H54 (cell line): ENCODE results near the gene TUBB1.
"Not testable (repeated sequence)": the region's sequence is repeated elsewhere in the genome, so short reads cannot be mapped to it uniquely, and the experiment has no call there.

Source experiments
- DNase-seq: peaks from one replicate; pipeline ENCODE4 v3.0.0; 2011; ENCODE audit warnings: low spot score, mixed read lengths; ENCODE audit not compliant: insufficient read length
- FAIRE-seq: peaks from 3 replicates; lab custom pipeline; 2011; peaks lifted over from hg19 to GRCh38; lab: Jason Lieb, UNC
- POLR2A ChIP-seq: IDR thresholded peaks from 2 replicates; pipeline ENCODE4 v1.6.1; 2011; ENCODE audit warnings: low read depth, mild to moderate bottlenecking, low read length

The TUBB1 gene

GRCh38 chr20:59019217-59019616 lies at the start of gene TUBB1:
Gene TUBB1 (plus strand): TSS chr20:59019429. CDS start chr20:59019523, 94 bp downstream.
- FAIRE-seq, result no peak
- TF ChIP-seq POLR2A, result no peak
- DNase-seq, result no peak

- no peak for DNase-seq
- no peak for FAIRE-seq
- TF ChIP-seq POLR2A, result no peak
Observed at GRCh38 chr20:58969439-58969838, 49.8 kb upstream of the TUBB1 start.

- FAIRE-seq, result no peak
- TF ChIP-seq POLR2A, result no peak
Observed at GRCh38 chr20:58970146-58970545, 49.1 kb upstream of the TUBB1 start.

GRCh38 chr20:58971429-58971828 lies 47.8 kb upstream of the TUBB1 start:
- DNase-seq (no peak), FAIRE-seq (no peak)
- no peak for TF ChIP-seq POLR2A

More at GRCh38 chr20:58970146-58970545, 49.1 kb upstream of the TUBB1 start:
- no peak for DNase-seq

- no peak for FAIRE-seq
- no peak for DNase-seq
- no peak for TF ChIP-seq POLR2A
Observed at GRCh38 chr20:58973179-58973578, 46.0 kb upstream of the TUBB1 start.

GRCh38 chr20:58973866-58974265 lies 45.4 kb upstream of the TUBB1 start:
- no peak for TF ChIP-seq POLR2A
- DNase-seq, result no peak
- no peak for FAIRE-seq

GRCh38 chr20:58975353-58975752 lies 43.9 kb upstream of the TUBB1 start:
- no peak for TF ChIP-seq POLR2A
- DNase-seq, result no peak
- no peak for FAIRE-seq

GRCh38 chr20:58976061-58976730 lies 43.0 kb upstream of the TUBB1 start:
- TF ChIP-seq POLR2A, result no peak
- no peak for DNase-seq
- FAIRE-seq, result no peak

- TF ChIP-seq POLR2A, result no peak
- no peak for DNase-seq
- FAIRE-seq, result no peak
Observed at GRCh38 chr20:58978351-58979190, 40.7 kb upstream of the TUBB1 start.

GRCh38 chr20:58980711-58981627 lies 38.3 kb upstream of the TUBB1 start, which contains the start of gene NELFCD:
Gene NELFCD (plus strand): TSS chr20:58981256. CDS start chr20:58981310, 54 bp downstream.
- no peak for FAIRE-seq
- peak; percentile 90 for TF ChIP-seq POLR2A
- peak; percentile 92 for DNase-seq

- no peak for TF ChIP-seq POLR2A
- FAIRE-seq (no peak), DNase-seq (no peak)
Observed at GRCh38 chr20:58981628-58982364, 37.4 kb upstream of the TUBB1 start.

- DNase-seq (no peak), FAIRE-seq (no peak)
- no peak for TF ChIP-seq POLR2A
Observed at GRCh38 chr20:58982406-58983114, 36.7 kb upstream of the TUBB1 start.

- not testable (repeated sequence) for FAIRE-seq, DNase-seq
Observed at GRCh38 chr20:58983115-58983468, 36.1 kb upstream of the TUBB1 start.
